ENCODE measurements around the gene PLEKHG5.

DNA sequence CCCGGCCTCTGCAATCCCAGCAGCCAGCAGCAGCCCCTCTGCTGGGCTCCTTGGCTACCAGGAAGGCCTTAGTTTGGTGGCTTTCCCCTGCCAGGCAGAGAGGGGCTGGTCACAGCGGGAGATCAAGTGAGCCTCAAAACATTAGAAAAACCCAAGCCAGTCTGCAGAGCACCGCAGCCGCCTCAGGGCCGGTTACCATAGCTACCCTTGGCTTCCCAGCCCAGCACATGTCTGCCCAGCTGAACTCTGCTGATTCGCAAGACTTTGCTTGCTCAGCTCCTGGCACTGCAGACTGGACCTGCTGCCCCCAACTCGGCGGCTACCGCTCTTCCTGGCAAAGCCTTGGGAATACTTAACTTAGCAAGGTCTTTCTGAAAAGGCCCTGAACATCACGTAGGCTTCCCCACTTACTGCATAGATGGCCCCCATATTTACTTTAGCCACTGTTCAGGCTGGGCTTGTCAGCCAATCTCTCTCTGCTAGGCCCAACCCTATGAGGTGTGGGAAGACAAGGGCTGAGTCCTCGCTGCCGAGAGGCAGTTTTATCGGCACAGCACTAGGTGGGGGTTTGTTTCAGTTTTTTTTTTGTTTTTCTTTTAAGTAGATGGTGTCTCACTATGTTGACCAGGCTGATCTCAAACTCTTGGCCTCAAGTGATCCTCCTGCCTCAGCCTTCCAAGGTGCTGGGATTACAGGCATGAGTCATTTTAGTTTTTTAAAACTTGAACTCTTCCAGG is 28.6 kb upstream of the PLEKHG5 start:
- TF ChIP-seq, protein P1, sequence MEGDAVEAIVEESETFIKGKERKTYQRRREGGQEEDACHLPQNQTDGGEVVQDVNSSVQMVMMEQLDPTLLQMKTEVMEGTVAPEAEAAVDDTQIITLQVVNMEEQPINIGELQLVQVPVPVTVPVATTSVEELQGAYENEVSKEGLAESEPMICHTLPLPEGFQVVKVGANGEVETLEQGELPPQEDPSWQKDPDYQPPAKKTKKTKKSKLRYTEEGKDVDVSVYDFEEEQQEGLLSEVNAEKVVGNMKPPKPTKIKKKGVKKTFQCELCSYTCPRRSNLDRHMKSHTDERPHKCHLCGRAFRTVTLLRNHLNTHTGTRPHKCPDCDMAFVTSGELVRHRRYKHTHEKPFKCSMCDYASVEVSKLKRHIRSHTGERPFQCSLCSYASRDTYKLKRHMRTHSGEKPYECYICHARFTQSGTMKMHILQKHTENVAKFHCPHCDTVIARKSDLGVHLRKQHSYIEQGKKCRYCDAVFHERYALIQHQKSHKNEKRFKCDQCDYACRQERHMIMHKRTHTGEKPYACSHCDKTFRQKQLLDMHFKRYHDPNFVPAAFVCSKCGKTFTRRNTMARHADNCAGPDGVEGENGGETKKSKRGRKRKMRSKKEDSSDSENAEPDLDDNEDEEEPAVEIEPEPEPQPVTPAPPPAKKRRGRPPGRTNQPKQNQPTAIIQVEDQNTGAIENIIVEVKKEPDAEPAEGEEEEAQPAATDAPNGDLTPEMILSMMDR (IDR thresholded peaks at IDR 0.05 in 4 of 5, conservative IDR thresholded peaks at IDR 0.05 in 1 of 5): no peak
- no peak for TF ChIP-seq POLR2A (IDR thresholded peaks at IDR 0.05)
